GM06990 (cell line): ENCODE measurements around the gene PCGF3.

Source experiments
- DNase-seq: peaks from one replicate; pipeline ENCODE4 v3.0.0-alpha.2; 2011; ENCODE audit not compliant: insufficient read length; ENCODE audit errors: extremely low read depth
- H3K27me3 ChIP-seq: replicated peaks from 2 replicates; pipeline ENCODE4 v1.6.0; 2011; ENCODE audit warnings: low read length; ENCODE audit not compliant: control insufficient read depth, insufficient read depth
- H3K36me3 ChIP-seq: 2 replicates; pipeline ENCODE4 v1.5.1; 2011; ENCODE audit warnings: low read length; ENCODE audit not compliant: control insufficient read depth, insufficient read depth
- H3K4me3 ChIP-seq: replicated peaks from 2 replicates; pipeline ENCODE4 v1.5.1; 2011; ENCODE audit warnings: low read depth, mild to moderate bottlenecking, control low read depth, low read length
- CTCF ChIP-seq: IDR thresholded peaks from 2 replicates; pipeline ENCODE4 v1.5.1; 2011; ENCODE audit warnings: low read length, control low read depth, mild to moderate bottlenecking, inconsistent platforms; ENCODE audit not compliant: insufficient read depth, poor library complexity, severe bottlenecking

The PCGF3 gene

GRCh38 chr4:742742-743311, 37.2 kb downstream of the PCGF3 start:
- H3K27me3 ChIP-seq, result no peaks in the 10 kb centered on the region
- H3K36me3 ChIP-seq, result peaks cover 5% of the 10 kb centered on the region
- peak; percentile 95 for TF ChIP-seq CTCF
- no peak overlapping the region for H3K4me3 ChIP-seq
- peak; percentile 56 for DNase-seq

- no peaks in the 10 kb centered on the region for H3K27me3 ChIP-seq
- no peak for TF ChIP-seq CTCF
These were observed 38.0 kb downstream of the PCGF3 start for GRCh38 chr4:743463-744211.

GRCh38 chr4:744212-744841, 38.7 kb downstream of the PCGF3 start:
- H3K36me3 ChIP-seq, result peaks cover 8% of the 10 kb centered on the region
- no peak for TF ChIP-seq CTCF
- H3K27me3 ChIP-seq, result no peaks in the 10 kb centered on the region
- no peak for DNase-seq
- H3K4me3 ChIP-seq, result no peak overlapping the region

More at GRCh38 chr4:743463-744211, 38.0 kb downstream of the PCGF3 start:
- no peak for DNase-seq
- Histone ChIP-seq H3K4me3 (no peak overlapping the region), H3K36me3 (peaks cover 8% of the 10 kb centered on the region)

GRCh38 chr4:747546-748170, 42.0 kb downstream of the PCGF3 start:
- Histone ChIP-seq H3K36me3 (peaks cover 10% of the 10 kb centered on the region), H3K4me3 (no peak overlapping the region), H3K27me3 (no peaks in the 10 kb centered on the region)
- DNase-seq, result no peak
- TF ChIP-seq CTCF, result no peak

- H3K4me3 ChIP-seq, result no peak overlapping the region
- no peak for TF ChIP-seq CTCF
- DNase-seq, result no peak
- no peaks in the 10 kb centered on the region for H3K27me3 ChIP-seq
- H3K36me3 ChIP-seq, result peaks cover 13% of the 10 kb centered on the region
These were observed 42.8 kb downstream of the PCGF3 start for GRCh38 chr4:748461-748860.
